GM12874 (cell line): ENCODE measurements around the gene MAPKAPK2.

ENCODE experiments used
- CTCF ChIP-seq: IDR thresholded peaks from 2 replicates; pipeline ENCODE4 v1.5.1; 2011; ENCODE audit warnings: low read depth, mild to moderate bottlenecking, control low read depth, low read length, moderate library complexity; ENCODE audit not compliant: insufficient read depth

The MAPKAPK2 gene

GRCh38 chr1:206782448-206782847 lies 97.7 kb downstream of the MAPKAPK2 start:
- no peak for TF ChIP-seq CTCF

DNA sequence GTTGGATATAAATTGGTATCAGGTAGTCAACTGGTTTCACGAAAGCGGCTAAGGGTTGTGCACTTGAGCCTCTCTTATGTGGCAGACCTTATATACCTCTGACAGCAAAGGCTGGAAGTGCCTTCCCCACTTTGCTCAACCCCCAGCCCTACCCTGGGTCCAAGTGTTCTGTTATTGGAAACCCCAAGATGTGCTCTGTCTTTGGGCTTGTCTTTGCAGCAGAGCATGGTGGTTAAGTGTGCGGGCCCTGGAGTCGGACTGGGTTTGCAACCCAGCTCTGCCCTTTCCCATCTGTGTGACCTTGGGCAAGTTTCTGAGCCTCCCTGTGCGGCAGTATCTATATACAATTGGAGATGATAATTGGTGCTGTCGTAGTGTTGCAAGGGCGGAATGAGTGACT lies 98.8 kb downstream of the MAPKAPK2 start:
- no peak for TF ChIP-seq CTCF
